Stimulated activated CD4-positive, alpha-beta T cell treated with anti-CD3 and anti-CD28 coated beads, TNF-alpha, amount 100 ng/mL, for 1 hour (primary cell): ENCODE data around the gene LIMK2.

Source experiments
- DNase-seq, 3 donors: peaks; one replicate each; pipeline ENCODE4 v3.0.0-alpha.2; 2020; ENCODE audit warnings: low read depth in 3 of 3, low spot score in 1 of 3

The LIMK2 gene

GRCh38 chr22:31271026-31271425, 58.9 kb downstream of the LIMK2 start:
- no peak for DNase-seq

GRCh38 chr22:31271485-31271884, 59.4 kb downstream of the LIMK2 start:
- no peak for DNase-seq

- no peak for DNase-seq
These were observed 60.7 kb downstream of the LIMK2 start for GRCh38 chr22:31272522-31273446.

- DNase-seq: no peak
These were observed 61.9 kb downstream of the LIMK2 start for GRCh38 chr22:31274017-31274416.

GRCh38 chr22:31275018-31275417, 62.9 kb downstream of the LIMK2 start:
- no peak for DNase-seq

- DNase-seq: no peak
These were observed 63.5 kb downstream of the LIMK2 start for GRCh38 chr22:31275576-31275975.

GRCh38 chr22:31276426-31277167, 64.5 kb downstream of the LIMK2 start:
- DNase-seq: no peak

GRCh38 chr22:31277741-31278140, 65.6 kb downstream of the LIMK2 start:
- no peak for DNase-seq

- DNase-seq: no peak
These were observed 66.1 kb downstream of the LIMK2 start for GRCh38 chr22:31278151-31278621.

GRCh38 chr22:31278626-31279326, 66.7 kb downstream of the LIMK2 start:
- DNase-seq: no peak

- no peak for DNase-seq
These were observed 67.2 kb downstream of the LIMK2 start for GRCh38 chr22:31279327-31279669.

GRCh38 chr22:31279821-31280505, 67.9 kb downstream of the LIMK2 start:
- no peak for DNase-seq

GRCh38 chr22:31281733-31282132, 69.6 kb downstream of the LIMK2 start:
- no peak for DNase-seq

- DNase-seq: no peak
These were observed 70.8 kb downstream of the LIMK2 start for GRCh38 chr22:31282748-31283468.

GRCh38 chr22:31284281-31285155, 72.4 kb downstream of the LIMK2 start:
- DNase-seq: no peak

- DNase-seq: no peak
These were observed 74.5 kb downstream of the LIMK2 start for GRCh38 chr22:31286360-31287255.

GRCh38 chr22:31287818-31288495, 75.9 kb downstream of the LIMK2 start:
- DNase-seq: no peak
